MM.1S (cell line): Measurements from ENCODE around the gene PLGRKT.

Source experiments
- CTCF ChIP-seq: fragments of 300-600 bp; sonication (generic); IDR thresholded peaks from 2 replicates; pipeline ENCODE4 v1.5.1; 2016; ENCODE audit warnings: antibody characterized with exemption, low read length, mixed read lengths
- EZH2 ChIP-seq: fragments of 300-600 bp; sonication (generic); optimal IDR thresholded peaks from 2 replicates; pipeline ENCODE3; 2017; ENCODE audit warnings: low read depth, mild to moderate bottlenecking, antibody characterized with exemption, low read length, mixed read lengths

- no peak for TF ChIP-seq CTCF
- TF ChIP-seq EZH2, result no peak
Measured at GRCh38 chr9:5448016-5448415, 10.3 kb upstream of the PLGRKT start.
